ENCODE results near the gene DNAJC27. TPM values are rescaled to one million over a fixed set of nuclear protein-coding genes. Genes with fewer than 3 reads are reported as not detected.

The DNAJC27 gene
- total and polyA plus RNA-seq, 2 donors: 4.9 to 5.2 TPM

DNA sequence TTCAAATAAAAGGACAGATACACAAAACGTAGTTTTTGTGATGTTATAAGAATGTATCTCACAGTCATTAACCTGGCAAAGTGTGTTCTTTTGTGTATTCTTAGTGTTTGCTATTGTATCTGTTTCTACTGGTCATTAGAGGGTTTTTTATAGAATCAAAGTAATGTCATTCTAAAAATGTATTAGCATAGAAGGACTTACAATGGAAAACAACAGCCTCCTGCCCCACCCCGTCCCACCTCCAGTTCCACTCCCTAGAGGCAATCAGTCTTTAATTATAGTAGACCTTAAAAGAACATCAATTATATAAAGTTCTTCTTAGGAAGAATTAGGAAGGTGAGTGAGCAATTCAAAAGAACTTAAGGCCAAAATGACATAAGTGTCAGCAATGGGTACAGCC lies 13.8 kb downstream of the DNAJC27 start:
- Histone ChIP-seq H3K27ac (ENCODE audit: low read depth in 1 of 2, low read length in 1 of 2) (no peak overlapping the region), H3K4me1 (ENCODE audit: control insufficient read depth in 2 of 2, insufficient read depth in 2 of 2, low read length in 2 of 2) (no peaks in the 10 kb centered on the region), H3K27me3 (ENCODE audit: control insufficient read depth in 2 of 2, insufficient read depth in 1 of 2, low read length in 1 of 2) (no peaks in the 10 kb centered on the region), H3K9me3 (ENCODE audit: control insufficient read depth in 2 of 2, insufficient read depth in 1 of 2, low read length in 1 of 2) (no peaks in the 10 kb centered on the region), H3K36me3 (ENCODE audit: control insufficient read depth in 2 of 2, insufficient read depth in 2 of 2, low read length in 1 of 2) (peaks cover 34 to 80% of the 10 kb centered on the region in 2 donors), H3K4me3 (ENCODE audit: low read length in 2 of 2) (no peak overlapping the region)
- DNase-seq (ENCODE audit: low read depth in 6 of 9, low spot score in 9 of 9): no peak
- WGBS: 97% methylated on average over 2 of the region's 2 CpGs

DNA sequence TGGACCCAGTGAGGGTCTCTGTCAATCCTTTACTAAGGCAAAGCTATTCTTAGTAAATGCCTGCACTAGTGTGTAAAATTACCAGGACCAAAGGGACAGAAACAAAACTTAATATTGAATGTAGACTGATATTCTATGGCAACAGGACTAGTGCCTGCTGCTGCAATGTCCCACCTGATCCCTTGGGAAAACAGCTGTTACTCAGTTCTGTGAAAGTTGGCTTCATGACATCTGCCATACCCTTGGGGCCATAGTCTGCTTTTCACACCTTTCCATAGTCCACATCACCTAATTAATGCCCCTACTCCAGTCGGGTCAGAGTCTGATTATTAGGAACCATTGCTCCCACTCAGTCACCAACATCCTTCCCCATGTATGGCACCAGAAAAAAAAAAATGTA lies 14.5 kb downstream of the DNAJC27 start:
- Histone ChIP-seq H3K4me1 (ENCODE audit: control insufficient read depth in 2 of 2, insufficient read depth in 2 of 2, low read length in 2 of 2) (no peaks in the 10 kb centered on the region), H3K9me3 (ENCODE audit: control insufficient read depth in 2 of 2, insufficient read depth in 1 of 2, low read length in 1 of 2) (no peaks in the 10 kb centered on the region), H3K27me3 (ENCODE audit: control insufficient read depth in 2 of 2, insufficient read depth in 1 of 2, low read length in 1 of 2) (no peaks in the 10 kb centered on the region), H3K27ac (ENCODE audit: low read depth in 1 of 2, low read length in 1 of 2) (no peak overlapping the region), H3K36me3 (ENCODE audit: control insufficient read depth in 2 of 2, insufficient read depth in 2 of 2, low read length in 1 of 2) (peaks cover 33 to 80% of the 10 kb centered on the region in 2 donors), H3K4me3 (ENCODE audit: low read length in 2 of 2) (no peak overlapping the region)
- 95% methylated on average over 1 of the region's 1 CpG for WGBS
- no peak for DNase-seq (ENCODE audit: low read depth in 6 of 9, low spot score in 9 of 9)

DNA sequence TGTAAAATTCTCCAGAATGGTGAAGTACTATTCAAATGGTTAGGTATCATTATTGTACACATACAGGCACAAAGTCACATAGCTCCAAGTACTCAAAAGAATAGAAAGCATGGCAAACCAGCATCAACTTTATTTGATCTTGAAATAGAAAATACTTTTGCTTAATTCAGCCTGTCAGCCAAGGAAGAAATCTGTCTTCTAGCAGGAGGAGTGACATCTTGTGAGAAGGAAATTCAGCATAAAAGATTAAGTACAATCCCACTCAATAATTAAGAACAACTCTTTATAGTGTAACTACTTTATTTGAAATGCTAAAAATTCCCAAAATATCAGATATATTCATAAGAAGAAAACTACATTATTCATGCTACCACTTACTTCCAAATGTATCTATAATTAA lies 15.8 kb downstream of the DNAJC27 start:
- no peak overlapping the region for H3K4me3 ChIP-seq (ENCODE audit: low read length in 2 of 2)

DNA sequence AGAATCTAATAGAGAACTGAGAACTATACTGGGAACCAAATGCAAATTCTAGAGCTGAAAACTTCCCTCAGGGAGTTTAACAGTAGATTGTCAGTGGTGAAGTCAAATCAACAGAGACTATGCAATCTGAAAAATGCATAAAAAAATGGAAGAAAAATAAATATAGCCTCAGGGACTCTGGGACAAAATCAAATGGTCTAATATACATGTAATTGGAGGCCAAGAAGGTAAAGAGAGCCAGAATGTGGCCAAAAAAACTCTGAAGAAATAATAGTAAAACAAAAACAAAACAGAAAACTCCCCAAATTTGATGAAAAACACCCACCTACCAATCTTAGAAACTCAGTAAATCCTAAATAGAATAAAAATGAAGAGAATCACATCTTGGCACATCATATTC lies 16.5 kb downstream of the DNAJC27 start:
- no peaks in the 10 kb centered on the region for H3K9me3 ChIP-seq (ENCODE audit: control insufficient read depth in 2 of 2, insufficient read depth in 1 of 2, low read length in 1 of 2)
- H3K36me3 ChIP-seq (ENCODE audit: control insufficient read depth in 2 of 2, insufficient read depth in 2 of 2, low read length in 1 of 2): peaks cover 23 to 75% of the 10 kb centered on the region in 2 donors
- H3K27ac ChIP-seq (ENCODE audit: low read depth in 1 of 2, low read length in 1 of 2): no peak overlapping the region
- DNase-seq (ENCODE audit: low read depth in 6 of 9, low spot score in 9 of 9): no peak
- no peak overlapping the region for H3K4me3 ChIP-seq (ENCODE audit: low read length in 2 of 2)
- no peaks in the 10 kb centered on the region for H3K4me1 ChIP-seq (ENCODE audit: control insufficient read depth in 2 of 2, insufficient read depth in 2 of 2, low read length in 2 of 2)
- no peaks in the 10 kb centered on the region for H3K27me3 ChIP-seq (ENCODE audit: control insufficient read depth in 2 of 2, insufficient read depth in 1 of 2, low read length in 1 of 2)

More for the DNA sequence above, 15.8 kb downstream of the DNAJC27 start:
- Histone ChIP-seq H3K27me3 (ENCODE audit: control insufficient read depth in 2 of 2, insufficient read depth in 1 of 2, low read length in 1 of 2) (no peaks in the 10 kb centered on the region), H3K36me3 (ENCODE audit: control insufficient read depth in 2 of 2, insufficient read depth in 2 of 2, low read length in 1 of 2) (peaks cover 25 to 79% of the 10 kb centered on the region in 2 donors), H3K27ac (ENCODE audit: low read depth in 1 of 2, low read length in 1 of 2) (no peak overlapping the region), H3K9me3 (ENCODE audit: control insufficient read depth in 2 of 2, insufficient read depth in 1 of 2, low read length in 1 of 2) (no peaks in the 10 kb centered on the region), H3K4me1 (ENCODE audit: control insufficient read depth in 2 of 2, insufficient read depth in 2 of 2, low read length in 2 of 2) (no peaks in the 10 kb centered on the region)
- no peak for DNase-seq (ENCODE audit: low read depth in 6 of 9, low spot score in 9 of 9)

DNA sequence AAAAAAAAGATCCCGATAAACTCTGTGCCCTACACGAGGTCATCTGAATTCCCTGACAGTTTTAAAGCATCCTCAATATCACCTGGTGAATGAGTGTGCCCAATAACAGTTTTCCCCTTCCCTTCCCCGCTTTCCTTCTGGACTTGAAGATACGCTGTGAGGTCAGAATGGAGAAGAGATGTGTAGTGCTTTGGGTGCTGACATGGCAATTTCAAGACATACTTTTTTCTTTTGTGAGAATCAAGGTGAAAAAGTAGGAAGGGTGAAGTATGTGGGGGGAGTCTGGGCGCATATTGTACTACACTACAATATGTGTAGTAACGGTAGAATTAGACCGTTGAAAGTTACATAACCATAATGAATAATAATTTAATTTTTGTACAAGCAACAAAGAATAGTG lies 21.7 kb downstream of the DNAJC27 start:
- peaks cover 34 to 81% of the 10 kb centered on the region in 2 donors for H3K36me3 ChIP-seq (ENCODE audit: control insufficient read depth in 2 of 2, insufficient read depth in 2 of 2, low read length in 1 of 2)
- no peak overlapping the region for H3K27ac ChIP-seq (ENCODE audit: low read depth in 1 of 2, low read length in 1 of 2)
- no peaks in the 10 kb centered on the region for H3K27me3 ChIP-seq (ENCODE audit: control insufficient read depth in 2 of 2, insufficient read depth in 1 of 2, low read length in 1 of 2)
- H3K4me3 ChIP-seq (ENCODE audit: low read length in 2 of 2): no peak overlapping the region
- no peaks in the 10 kb centered on the region for H3K4me1 ChIP-seq (ENCODE audit: control insufficient read depth in 2 of 2, insufficient read depth in 2 of 2, low read length in 2 of 2)
- WGBS: 99% methylated on average over 7 of the region's 7 CpGs
- no peak for DNase-seq (ENCODE audit: low read depth in 6 of 9, low spot score in 9 of 9)
- H3K9me3 ChIP-seq (ENCODE audit: control insufficient read depth in 2 of 2, insufficient read depth in 1 of 2, low read length in 1 of 2): no peaks in the 10 kb centered on the region

DNA sequence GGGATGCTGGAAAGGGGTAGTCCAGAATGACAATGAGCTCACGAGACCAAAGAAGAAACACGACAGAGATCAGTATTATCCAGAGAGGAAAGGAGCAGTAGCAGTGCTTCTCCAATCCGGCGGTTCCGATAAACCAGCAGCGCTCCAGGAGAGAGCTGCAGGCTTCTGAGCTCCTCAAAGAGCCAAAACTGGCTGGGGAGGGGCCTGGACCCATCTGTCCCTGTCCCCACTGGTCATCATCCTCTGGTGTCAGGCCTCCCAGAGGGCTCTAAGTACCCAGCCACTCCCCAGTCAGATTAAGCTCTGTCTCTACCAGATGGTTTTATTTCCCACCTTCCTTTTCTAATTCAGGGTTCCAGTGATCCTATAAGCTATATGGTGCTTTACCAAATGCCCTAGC lies 23.2 kb downstream of the DNAJC27 start:
- Histone ChIP-seq H3K27ac (ENCODE audit: low read depth in 1 of 2, low read length in 1 of 2) (no peak overlapping the region), H3K27me3 (ENCODE audit: control insufficient read depth in 2 of 2, insufficient read depth in 1 of 2, low read length in 1 of 2) (no peaks in the 10 kb centered on the region), H3K4me1 (ENCODE audit: control insufficient read depth in 2 of 2, insufficient read depth in 2 of 2, low read length in 2 of 2) (no peaks in the 10 kb centered on the region), H3K4me3 (ENCODE audit: low read length in 2 of 2) (no peak overlapping the region), H3K36me3 (ENCODE audit: control insufficient read depth in 2 of 2, insufficient read depth in 2 of 2, low read length in 1 of 2) (peaks cover 34 to 74% of the 10 kb centered on the region in 2 donors), H3K9me3 (ENCODE audit: control insufficient read depth in 2 of 2, insufficient read depth in 1 of 2, low read length in 1 of 2) (no peaks in the 10 kb centered on the region)
- DNase-seq (ENCODE audit: low read depth in 6 of 9, low spot score in 9 of 9): no peak
- 98% methylated on average over 6 of the region's 6 CpGs for WGBS

DNA sequence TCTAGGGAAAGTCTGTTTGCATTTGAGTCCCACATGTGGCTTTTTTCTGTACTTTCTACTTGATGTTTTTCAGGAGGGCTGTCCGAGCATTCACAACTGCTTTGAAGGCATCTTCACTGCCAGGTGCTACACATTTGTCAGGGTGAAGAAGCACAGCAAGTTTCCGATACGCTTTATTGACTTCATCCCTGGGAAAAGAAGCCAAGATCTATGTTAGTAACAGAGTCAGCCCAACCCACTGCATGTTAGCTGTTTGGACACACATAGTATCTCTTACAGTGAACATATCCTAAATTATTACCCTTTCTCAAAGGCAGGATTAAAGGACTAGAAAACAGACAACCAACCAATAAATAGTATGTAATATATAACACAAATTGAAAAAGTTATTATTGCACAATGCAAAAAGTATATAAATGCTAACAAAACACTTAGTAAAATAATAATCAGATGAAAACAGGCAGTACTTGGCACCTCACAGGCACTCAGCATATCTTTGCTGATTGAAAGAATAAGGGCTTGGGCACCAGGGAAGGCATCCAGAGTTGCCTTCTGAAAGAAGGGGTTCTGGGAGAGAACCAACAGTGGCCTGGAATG lies 24.1 kb downstream of the DNAJC27 start:
- peaks cover 36 to 74% of the 10 kb centered on the region in 2 donors for H3K36me3 ChIP-seq (ENCODE audit: control insufficient read depth in 2 of 2, insufficient read depth in 2 of 2, low read length in 1 of 2)
- peak overlapping the region in 1 of 2 donors; percentile 17 for H3K27ac ChIP-seq (ENCODE audit: low read depth in 1 of 2, low read length in 1 of 2)
- WGBS: 93% methylated on average over 3 of the region's 3 CpGs
- DNase-seq (ENCODE audit: low read depth in 6 of 9, low spot score in 9 of 9): no peak
- H3K4me1 ChIP-seq (ENCODE audit: control insufficient read depth in 2 of 2, insufficient read depth in 2 of 2, low read length in 2 of 2): no peaks in the 10 kb centered on the region
- H3K27me3 ChIP-seq (ENCODE audit: control insufficient read depth in 2 of 2, insufficient read depth in 1 of 2, low read length in 1 of 2): no peaks in the 10 kb centered on the region
- H3K9me3 ChIP-seq (ENCODE audit: control insufficient read depth in 2 of 2, insufficient read depth in 1 of 2, low read length in 1 of 2): no peaks in the 10 kb centered on the region
- H3K4me3 ChIP-seq (ENCODE audit: low read length in 2 of 2): no peak overlapping the region

DNA sequence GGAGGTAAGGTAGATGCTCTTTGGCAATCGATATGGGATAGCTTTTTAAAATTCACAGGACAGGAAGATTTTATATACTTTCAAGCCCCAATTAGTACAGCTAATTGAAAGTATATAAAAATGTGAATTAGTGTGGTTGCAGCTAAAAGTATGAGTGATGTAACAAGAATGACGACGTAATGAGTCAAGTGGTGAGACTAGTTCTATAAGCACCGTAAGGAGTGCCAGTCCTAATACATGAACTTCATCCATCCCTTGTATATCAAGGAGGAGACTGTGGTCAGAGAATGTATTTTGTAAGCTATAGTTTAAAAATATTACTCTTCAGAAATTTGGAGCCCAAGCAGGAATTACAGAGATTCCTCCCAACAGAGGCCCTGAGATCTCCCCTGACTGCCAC lies 25.8 kb downstream of the DNAJC27 start:
- H3K9me3 ChIP-seq (ENCODE audit: control insufficient read depth in 2 of 2, insufficient read depth in 1 of 2, low read length in 1 of 2): no peaks in the 10 kb centered on the region
- no peaks in the 10 kb centered on the region for H3K27me3 ChIP-seq (ENCODE audit: control insufficient read depth in 2 of 2, insufficient read depth in 1 of 2, low read length in 1 of 2)
- no peaks in the 10 kb centered on the region for H3K4me1 ChIP-seq (ENCODE audit: control insufficient read depth in 2 of 2, insufficient read depth in 2 of 2, low read length in 2 of 2)
- peaks cover 37 to 60% of the 10 kb centered on the region in 2 donors for H3K36me3 ChIP-seq (ENCODE audit: control insufficient read depth in 2 of 2, insufficient read depth in 2 of 2, low read length in 1 of 2)
- DNase-seq (ENCODE audit: low read depth in 6 of 9, low spot score in 9 of 9): no peak
- H3K27ac ChIP-seq (ENCODE audit: low read depth in 1 of 2, low read length in 1 of 2): no peak overlapping the region
- no peak overlapping the region for H3K4me3 ChIP-seq (ENCODE audit: low read length in 2 of 2)
- 98% methylated on average over 4 of the region's 4 CpGs for WGBS

DNA sequence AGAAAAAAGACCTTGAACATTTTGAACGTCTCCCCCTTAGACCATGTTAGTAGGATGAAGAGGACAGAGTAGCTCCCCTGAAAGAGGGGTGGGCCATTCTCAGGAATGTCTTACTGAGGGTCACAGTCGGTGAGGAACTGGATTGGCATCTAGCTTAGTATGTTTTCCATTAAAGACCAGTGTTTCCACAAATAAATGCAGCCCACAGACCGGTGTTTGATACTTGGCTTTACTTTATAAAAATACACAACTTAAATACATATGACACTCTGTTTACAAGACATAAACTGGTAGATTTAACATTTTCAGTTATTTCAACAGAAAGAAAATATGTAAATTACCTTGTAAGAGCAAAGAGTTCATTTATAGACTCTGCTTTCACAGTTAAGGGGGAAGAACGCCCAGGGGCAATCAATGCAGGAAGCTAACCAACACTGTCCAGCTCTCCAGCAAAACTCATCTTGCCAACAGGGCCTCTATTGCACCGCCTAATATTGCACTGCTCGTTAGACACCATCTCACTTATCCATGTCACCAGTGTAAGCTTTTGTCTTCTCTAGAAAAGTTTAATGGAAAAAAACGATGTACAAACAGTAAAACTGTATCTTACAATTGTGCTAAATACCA lies 28.2 kb downstream of the DNAJC27 start:
- H3K36me3 ChIP-seq (ENCODE audit: control insufficient read depth in 2 of 2, insufficient read depth in 2 of 2, low read length in 1 of 2): peaks cover 28 to 45% of the 10 kb centered on the region in 2 donors

More for the DNA sequence above, 28.2 kb downstream of the DNAJC27 start:
- no peak overlapping the region for H3K27ac ChIP-seq (ENCODE audit: low read depth in 1 of 2, low read length in 1 of 2)
- no peaks in the 10 kb centered on the region for H3K27me3 ChIP-seq (ENCODE audit: control insufficient read depth in 2 of 2, insufficient read depth in 1 of 2, low read length in 1 of 2)
- WGBS: 97% methylated on average over 7 of the region's 7 CpGs
- H3K9me3 ChIP-seq (ENCODE audit: control insufficient read depth in 2 of 2, insufficient read depth in 1 of 2, low read length in 1 of 2): no peaks in the 10 kb centered on the region
- H3K4me3 ChIP-seq (ENCODE audit: low read length in 2 of 2): no peak overlapping the region
- DNase-seq (ENCODE audit: low read depth in 6 of 9, low spot score in 9 of 9): no peak
- H3K4me1 ChIP-seq (ENCODE audit: control insufficient read depth in 2 of 2, insufficient read depth in 2 of 2, low read length in 2 of 2): no peaks in the 10 kb centered on the region
